UCSD-AML1 (cell line): Measurements from ENCODE around the gene THRA.
A peak's percentile ranks its signal among the peaks of the same experiment; 100 is the strongest.
"Not testable (repeated sequence)": the region's sequence is repeated elsewhere in the genome, so short reads cannot be mapped to it uniquely, and the experiment has no call there.

ENCODE experiments used
- DNase-seq: peaks from one replicate; lab custom pipeline; 2025; ENCODE audit not compliant: unreplicated experiment; lab: John Stamatoyannopoulos, UW

The THRA gene

DNA sequence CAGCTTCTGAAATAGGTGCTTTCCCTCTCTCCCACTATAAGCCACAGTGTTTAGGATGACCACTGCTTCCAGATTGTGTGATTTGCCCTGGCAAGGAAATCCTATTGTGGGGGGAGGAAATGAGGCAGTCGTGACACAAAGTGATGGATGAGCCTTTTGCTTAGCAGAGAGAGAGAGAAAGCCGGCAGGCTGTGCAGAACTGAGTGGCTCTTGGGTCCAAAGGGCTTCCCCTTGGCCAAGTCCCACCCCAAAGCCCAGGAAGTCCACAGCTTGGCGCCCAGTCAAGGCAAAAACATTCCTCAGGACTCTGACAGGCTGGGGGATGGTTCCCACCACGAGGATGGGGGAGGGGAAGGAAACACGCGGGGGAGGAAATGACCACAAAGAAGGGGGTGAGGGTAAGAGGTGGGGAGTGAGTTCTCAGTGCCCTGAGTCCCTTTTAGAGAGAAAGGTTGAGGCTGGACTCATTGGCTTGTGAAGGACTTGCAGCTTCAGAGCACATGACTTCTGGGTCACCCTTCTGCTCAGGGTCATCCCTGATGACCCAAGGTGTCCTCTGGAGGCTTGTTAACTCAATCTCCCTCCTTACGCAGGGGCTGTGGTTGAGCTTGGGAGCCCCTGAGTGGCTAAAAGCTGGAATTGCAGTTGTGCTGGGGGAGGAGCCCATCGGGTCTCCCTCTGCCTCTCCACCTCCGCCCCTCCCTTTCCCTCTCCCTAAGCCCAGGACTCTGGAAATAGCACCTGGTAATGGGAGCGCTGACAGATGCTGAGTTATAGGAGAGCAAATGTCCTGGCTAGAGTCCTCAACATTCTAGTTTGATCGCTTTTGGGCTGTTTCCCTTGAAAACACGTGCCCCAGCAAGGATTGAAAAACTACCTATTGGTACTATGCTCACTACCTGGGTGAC, 48.7 kb downstream of the THRA start:
- peak; percentile 91 for DNase-seq

DNA sequence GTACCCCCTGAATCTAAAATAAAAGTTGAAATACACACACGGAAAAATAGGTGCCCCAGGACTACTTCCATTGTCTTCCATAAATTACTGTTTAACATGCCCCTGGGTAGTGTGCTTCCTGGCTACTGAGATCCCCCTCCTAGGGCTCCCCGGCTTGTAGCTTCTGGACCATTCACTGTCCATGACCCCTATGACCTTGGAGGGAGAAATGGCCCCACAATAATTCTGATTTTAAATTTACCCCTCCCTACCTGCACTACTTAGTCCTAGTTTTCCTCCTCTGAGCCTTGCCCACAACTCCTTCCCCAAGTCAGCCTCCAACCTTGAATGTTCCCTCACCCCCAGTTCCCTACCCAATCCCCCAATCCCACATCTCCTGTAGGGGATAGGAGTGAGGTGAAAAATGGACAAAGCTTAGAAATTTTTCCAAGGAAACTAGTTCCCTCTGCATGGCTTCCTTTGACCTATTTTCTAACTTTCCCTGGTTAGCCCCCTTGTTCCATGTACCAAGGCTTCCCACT, 49.5 kb downstream of the THRA start:
- no peak for DNase-seq

DNA sequence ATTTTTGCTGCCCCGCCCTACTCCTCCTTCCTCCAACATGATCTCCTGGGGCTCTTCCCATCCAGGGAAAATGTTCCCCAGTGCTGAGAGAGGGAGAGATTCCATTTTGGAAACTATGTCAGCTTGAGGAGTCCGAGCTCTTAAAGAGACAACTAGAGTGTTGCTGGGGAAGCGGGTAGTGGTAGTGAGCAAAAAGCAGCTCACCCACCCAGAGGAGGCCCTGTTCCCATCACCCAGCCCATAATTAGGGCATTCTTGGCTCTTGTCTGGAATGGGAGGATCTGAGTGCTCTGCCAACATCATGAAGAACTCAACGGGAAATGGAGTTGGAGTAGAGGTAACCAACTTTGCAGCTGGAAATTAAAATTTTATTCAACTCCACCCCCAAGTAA, 49.9 kb downstream of the THRA start:
- no peak for DNase-seq

DNA sequence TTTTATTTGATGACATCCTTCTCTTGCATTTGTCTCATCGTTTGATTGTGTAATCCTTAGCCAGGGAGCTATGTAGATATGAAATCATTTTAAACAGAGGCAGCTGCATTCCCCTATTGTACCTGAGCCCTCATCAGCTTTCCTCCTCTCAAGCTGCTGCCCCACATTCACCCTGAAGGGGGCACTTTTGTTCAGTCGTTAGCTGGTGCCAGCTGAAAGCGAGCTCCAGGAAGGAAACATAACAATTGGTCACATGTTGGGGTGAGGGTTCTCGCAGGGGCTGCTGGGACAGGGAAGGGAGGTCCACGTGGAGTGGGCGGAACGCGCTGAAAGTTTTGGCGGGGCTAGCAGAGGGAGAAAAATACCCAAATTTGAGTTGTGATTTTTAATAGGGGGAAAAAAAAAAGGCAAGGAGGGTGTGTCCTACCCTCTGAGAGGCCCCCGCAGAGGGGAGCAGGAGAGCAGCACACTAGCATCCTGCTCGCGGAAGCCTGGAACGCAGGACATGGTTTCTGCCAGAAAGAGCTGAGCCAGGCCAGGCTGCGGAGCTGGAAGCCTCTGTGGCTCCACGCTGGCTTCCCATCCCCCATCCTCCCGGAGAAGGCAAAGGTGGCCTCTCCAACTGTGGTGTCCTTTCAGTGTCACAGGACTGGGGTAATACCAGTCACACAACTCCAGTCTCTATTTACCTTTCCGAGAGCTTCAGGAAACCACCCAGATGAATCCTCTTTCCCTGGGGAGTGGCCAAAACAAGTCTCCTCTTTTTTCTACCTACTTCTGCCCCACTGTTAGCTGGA, 50.5 kb downstream of the THRA start:
- DNase-seq: peak; percentile 88

DNA sequence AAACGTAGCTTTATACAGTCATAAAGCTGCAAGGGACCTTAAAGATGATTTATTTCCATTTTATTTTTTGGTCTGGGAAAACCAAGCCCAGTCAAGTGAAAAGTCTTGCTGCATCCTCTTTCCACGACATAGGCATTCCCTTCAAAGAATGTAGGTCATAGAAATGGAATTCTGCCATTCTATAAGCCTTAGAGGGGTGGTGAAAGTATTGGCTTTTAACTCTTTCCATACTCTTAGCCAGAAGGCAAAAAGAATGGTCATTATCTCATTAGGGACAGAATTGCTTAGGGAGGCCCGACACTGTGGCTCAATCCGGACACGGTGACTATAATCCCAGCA, 51.1 kb downstream of the THRA start:
- no peak for DNase-seq

DNA sequence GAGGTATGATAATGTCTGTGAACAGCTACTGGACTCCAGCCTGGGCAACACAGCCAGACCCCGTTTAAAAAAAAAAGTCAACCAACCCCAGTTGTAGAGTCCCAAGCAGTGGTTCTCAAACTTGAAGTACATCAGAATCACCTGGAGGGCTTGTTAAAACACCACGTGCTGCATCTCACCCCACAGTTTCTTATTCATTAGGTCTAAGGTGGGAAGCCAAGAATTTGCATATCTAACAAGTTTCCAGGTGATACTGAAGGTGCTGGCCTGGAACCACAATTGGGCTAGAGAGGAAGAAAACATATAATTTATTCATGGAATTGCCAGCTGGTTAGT, 52.3 kb downstream of the THRA start:
- DNase-seq: no peak

DNA sequence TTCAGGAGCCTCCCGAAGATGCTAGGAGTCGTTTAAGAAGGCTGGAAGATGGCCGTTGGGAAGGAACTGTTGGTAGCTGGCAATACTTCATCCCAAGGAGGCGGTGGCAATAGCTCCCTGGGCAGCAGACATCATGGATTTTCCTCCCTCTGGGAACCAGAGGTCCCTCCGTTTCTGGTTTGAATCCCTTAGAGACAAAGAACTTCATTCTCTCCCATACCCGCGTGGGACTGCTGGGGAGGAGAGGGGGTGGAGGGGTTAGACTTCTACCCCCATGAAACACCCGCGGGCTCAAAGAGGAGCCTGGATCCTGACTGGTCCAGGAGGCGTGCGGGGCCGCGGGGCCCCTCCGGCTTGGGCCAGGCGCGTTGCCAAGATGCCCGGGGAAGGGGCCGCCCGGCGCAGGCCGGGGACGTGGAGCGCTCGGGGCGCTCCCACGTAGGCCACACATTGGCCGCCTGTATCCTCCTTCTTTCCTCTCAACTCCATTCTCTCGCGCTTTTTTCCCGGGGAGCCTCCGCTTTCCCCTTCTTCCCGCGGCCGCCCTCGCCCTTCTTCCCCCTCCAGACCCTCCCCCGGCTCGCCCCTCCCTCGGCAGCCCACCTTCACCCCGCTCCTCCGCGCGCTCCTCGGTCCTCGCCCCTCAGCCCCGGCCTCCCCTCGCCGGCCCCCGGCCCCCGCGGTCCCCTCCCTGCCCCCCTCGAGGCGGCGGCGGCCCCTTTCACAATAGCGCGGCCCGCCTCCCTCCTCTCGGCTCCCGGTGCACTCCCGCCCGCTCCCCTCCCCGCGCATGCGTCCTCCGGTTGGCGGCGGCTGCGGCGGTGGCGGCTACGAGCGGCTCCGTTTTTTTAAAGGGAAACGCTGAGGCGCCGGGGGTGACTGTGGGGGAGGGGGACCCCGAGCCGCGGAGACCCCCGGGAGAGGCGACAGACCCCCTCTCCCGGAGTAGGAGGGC, 58.7 kb downstream of the THRA start, which contains the start of gene MSL1:
Gene MSL1, plus strand, starts transcription at position 791 of the 955 bp plus-strand sequence. CDS start 642 bp downstream, outside the sequence.
- DNase-seq: peak; percentile 84

- peak; percentile 54 for DNase-seq
Observed at GRCh38 chr17:40122136-40122998, 59.6 kb downstream of the THRA start.

GRCh38 chr17:40122999-40123810, 60.4 kb downstream of the THRA start:
- DNase-seq: peak; percentile 58

DNA sequence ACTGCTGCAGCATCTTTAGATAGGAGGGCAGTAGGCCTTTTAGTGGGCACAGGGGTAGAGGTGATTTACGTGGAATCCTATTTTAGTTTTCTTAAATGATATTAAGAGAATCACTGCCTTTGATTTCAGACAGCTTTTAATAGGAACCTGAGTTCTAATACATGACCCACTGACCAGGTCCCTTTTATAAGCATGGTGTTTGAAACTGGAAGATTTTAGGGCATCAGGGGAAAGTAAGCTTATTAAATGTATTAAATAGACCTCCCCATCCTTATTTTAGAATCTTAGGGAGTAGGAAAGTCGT, 61.0 kb downstream of the THRA start:
- no peak for DNase-seq

DNA sequence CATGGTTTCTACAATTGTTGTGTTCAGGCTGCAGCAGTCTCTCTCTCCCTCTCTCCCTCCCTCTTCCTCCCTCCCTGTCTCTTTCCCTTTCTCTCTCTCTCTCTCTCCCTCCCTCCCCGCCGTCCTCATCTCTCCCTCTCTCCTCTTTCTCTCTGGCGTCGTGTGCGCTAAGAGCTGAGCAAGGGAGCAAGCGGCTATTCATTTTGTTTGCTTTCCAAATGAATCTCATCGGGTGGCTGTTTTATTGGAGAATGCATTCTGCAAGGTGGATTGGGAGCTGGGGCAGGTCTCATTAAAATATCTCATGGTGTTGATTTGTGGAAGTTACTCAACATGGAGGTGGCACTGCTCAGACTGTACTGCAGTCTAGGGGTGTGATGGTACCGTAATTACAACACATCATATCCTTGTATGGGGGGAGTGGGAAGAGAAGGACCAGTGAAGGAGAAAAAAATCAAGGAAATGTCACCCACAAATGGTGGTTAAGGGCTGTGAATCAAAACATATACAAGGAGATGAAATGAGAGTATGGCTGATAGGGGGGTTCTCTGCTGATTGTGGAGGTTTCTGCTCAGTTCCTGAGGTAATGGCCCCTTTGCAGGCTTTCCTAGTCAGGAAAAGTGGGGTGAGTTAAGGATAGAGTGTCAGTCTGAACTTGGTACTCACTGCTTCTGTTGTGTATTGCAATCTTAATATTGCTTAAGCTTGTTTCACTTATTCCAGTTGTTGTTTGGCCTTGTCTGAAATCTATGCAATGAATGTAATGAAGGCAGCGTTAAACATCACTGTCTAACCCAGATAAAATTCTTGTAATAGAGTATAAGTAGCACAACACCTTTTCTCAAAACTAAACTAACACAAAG, 61.7 kb downstream of the THRA start:
- no peak for DNase-seq

- DNase-seq: no peak
Observed at GRCh38 chr17:40129498-40129897, 66.7 kb downstream of the THRA start.

DNA sequence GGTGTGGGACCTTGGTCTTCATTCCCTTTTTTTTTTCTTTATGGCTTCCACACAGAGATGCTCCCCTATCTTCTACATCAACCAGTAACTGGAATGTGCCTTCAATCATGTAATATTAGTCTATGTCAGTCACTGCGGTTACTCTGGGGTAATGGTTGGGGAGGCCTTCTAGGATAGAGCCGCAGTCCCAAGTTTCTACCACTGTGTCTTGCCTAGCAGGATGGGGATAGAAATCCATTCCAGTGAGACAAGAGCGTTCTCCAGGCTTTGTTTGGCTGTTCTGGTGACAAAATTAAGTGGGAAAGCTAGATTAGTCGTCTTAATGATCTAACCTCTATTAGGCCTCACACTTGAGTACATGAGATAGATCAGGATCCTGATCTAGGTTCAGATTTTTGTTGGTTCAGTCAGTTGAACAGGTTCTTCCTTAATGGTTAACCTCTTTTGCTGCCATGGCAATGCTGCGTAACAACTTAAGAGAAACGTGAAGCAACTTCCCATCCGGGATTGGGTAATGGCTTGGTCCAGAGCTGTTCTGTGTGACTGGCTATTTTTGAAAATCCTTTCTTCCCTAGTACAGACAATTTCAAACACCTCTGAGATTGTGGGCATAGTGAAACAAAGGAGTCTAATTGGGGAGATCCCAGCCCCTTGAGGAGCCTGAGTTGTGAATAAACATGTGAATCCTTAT, 67.7 kb downstream of the THRA start:
- DNase-seq: no peak

DNA sequence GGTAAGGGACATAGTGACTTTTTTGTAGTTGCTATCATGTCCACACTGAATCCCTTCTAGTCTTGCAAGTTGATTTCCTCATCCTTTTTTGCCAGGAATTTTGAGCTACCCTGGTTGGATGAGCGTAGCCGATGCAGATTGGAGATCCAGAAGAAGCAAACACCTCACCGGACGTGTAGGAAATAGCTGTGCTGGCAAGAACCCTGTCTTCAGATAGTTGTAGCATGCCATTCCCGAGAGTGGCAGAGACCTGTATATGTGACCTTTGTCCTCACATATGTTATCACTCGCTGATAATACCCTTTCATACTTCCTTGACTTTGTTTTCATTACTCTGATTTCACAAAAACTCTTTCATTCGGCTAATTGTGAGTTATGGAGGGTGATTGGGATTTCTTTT, 71.4 kb downstream of the THRA start:
- no peak for DNase-seq

GRCh38 chr17:40135817-40136216, 73.1 kb downstream of the THRA start:
- DNase-seq: no peak

GRCh38 chr17:40139566-40140058, 76.8 kb downstream of the THRA start:
- no peak for DNase-seq

DNA sequence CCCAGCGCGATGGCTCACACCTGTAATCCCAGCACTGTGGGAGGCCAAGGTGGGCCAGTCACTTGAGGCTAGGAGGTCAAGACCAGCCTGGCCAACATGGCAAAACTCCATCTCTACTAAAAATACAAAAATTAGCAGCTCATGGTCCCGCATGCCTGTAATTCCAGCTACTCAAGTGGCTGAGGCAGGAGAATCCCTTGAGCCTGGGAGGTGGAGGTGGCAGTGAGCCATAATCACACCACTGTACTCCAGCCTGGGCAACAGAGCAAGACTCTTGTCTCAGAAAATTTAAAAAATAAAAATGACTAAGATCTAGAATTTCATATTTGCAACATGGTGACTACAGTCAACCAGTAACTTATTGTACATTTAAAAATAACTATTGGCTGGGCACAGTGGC, 80.4 kb downstream of the THRA start:
- DNase-seq: not testable (repeated sequence)
